Measurements from ENCODE around the gene RBP5. TPM values are rescaled to one million over a fixed set of nuclear protein-coding genes. Genes with fewer than 3 reads are reported as not detected.
A peak's percentile ranks its signal among the peaks of the same experiment; 100 is the strongest.

RBP5 gene
- total and polyA plus RNA-seq, 9 of the 15 experiments (the other 6 are each of a cell fraction or from before 2014, with no cell fraction given), result 8.6 to 22.5 (median 11.4) TPM

GRCh38 chr12:7144414-7145120 is 15.9 kb upstream of the RBP5 start:
- Histone ChIP-seq H3K36me3 (ENCODE audit: control insufficient read depth, insufficient read depth, low read length) (peaks cover 20% of the 10 kb centered on the region; the same call in 2 of the 3 replicates), H4K20me1 (replicated peaks; ENCODE audit: control insufficient read depth, insufficient read depth, low read length) (no peaks in the 10 kb centered on the region), H3K27ac (ENCODE audit: extremely low read depth, low read depth, low read length) (peak overlapping the region; percentile 51; the same call in 1 of the 3 replicates), H3K4me1 (replicated peaks in 1 of 2; ENCODE audit: control insufficient read depth in 2 of 2, insufficient read depth in 2 of 2, low read length in 2 of 2) (peaks cover 7 to 10% of the 10 kb centered on the region in 2 experiments; a peak in 3 of 5 replicates), H3K27me3 (ENCODE audit: control insufficient read depth in 2 of 2, insufficient read depth in 2 of 2, low read length in 2 of 2) (no peaks in the 10 kb centered on the region), H3K79me2 (ENCODE audit: control insufficient read depth, insufficient read depth, low read length) (no peaks in the 10 kb centered on the region), H3K9ac (ENCODE audit: insufficient read depth in 1 of 2, low read depth in 2 of 2, low read length in 2 of 2) (peak overlapping the region; percentile 3 to 23; a peak in 2 of 4 replicates), H3K9me1 (ENCODE audit: control insufficient read depth, insufficient read depth, low read length) (no peaks in the 10 kb centered on the region), H3K4me3 (no peak overlapping the region), H3K9me3 (replicated peaks; ENCODE audit: control insufficient read depth, insufficient read depth, low read depth, low read length) (no peaks in the 10 kb centered on the region), H2AFZ (ENCODE audit: low read depth, low read length) (peak overlapping the region; percentile 53), H3K4me2 (ENCODE audit: insufficient read depth, low read length) (peak overlapping the region; percentile 49; the same call in 1 of the 2 replicates)
- DNase-seq (ENCODE audit: extremely low read depth in 1 of 4, low spot score in 3 of 4), result peak; percentile 28 to 64 (median 42)
- ATAC-seq, result peak; percentile 76
- CTCF ChIA-PET (ENCODE audit: low intra/inter-chr PET ratio), result interaction anchor here (0.6 to 1.6 kb wide), 3 partner anchors 33 to 494 kb away, joined by 3 to 7 read pairs (median 5); partner anchors contain the start of gene C1S
- intact Hi-C loops (cut with micrococcal nuclease), result no loop called here
- FAIRE-seq, result peak; percentile 86
- POLR2A ChIA-PET, result interaction anchor here (0.7 to 1.2 kb wide), 2 partner anchors 9 to 19 kb away, joined by 3 to 4 read pairs; no protein-coding TSS in a partner anchor
- WGBS (ENCODE audit: insufficient coverage, low coverage, missing lambda C conversion rate), result 12% methylated on average over 11 of the region's 11 CpGs
- no TSS peak for BruUV-seq (replicated peaks)
- in situ Hi-C loops (cut with MboI), result no loop called here
- TF ChIP-seq ZNF143 (CRISPR knock-in tag; IDR thresholded peaks at IDR 0.05) (no peak), HMGXB4 (CRISPR knock-in tag; IDR thresholded peaks at IDR 0.05) (no peak), TFAP4 (CRISPR knock-in tag; IDR thresholded peaks at IDR 0.05; ENCODE audit: borderline replicate concordance) (peak; percentile 63; the same call in 1 of the 2 replicates), DLX4 (CRISPR knock-in tag; IDR thresholded peaks at IDR 0.05) (no peak), MAFG (tag; conservative IDR thresholded peaks at IDR 0.05) (0 out of 2 replicates have a peak, but pooled peaks have one; percentile 9), VEZF1 (CRISPR knock-in tag; IDR thresholded peaks at IDR 0.05) (no peak), THAP7 (CRISPR knock-in tag; IDR thresholded peaks at IDR 0.05) (no peak), TRIM25 (IDR thresholded peaks at IDR 0.05; ENCODE audit: borderline replicate concordance) (no peak), ZNF431 (CRISPR knock-in tag; IDR thresholded peaks at IDR 0.05) (no peak), HES1 (IDR thresholded peaks at IDR 0.05; ENCODE audit: low read depth) (no peak), ESRRB (CRISPR knock-in tag; IDR thresholded peaks at IDR 0.05; ENCODE audit: borderline replicate concordance) (no peak)
